Upper lobe of left lung (tissue), 6 donors: ENCODE measurements around the gene TEAD2. TPM values are rescaled to one million over a fixed set of nuclear protein-coding genes. Genes with fewer than 3 reads are reported as not detected.

Experiments used
- ATAC-seq, 2 donors: fragments of 200-7000 bp; cut with Tn5 transposase; one replicate each; pipeline ENCODE4 v1.9.1; 2022; ENCODE audit warnings: mild to moderate bottlenecking in 2 of 2, moderate library complexity in 2 of 2; ENCODE audit not compliant: low FRiP score in 2 of 2
- DNase-seq, 2 donors: peaks; one replicate each; pipeline ENCODE4 v3.0.0-alpha.2; 2019 to 2020
- H3K27ac ChIP-seq, 4 donors: fragments of 200-600 bp; sonication (generic); one replicate each; pipeline ENCODE4 v1.5.1; 2016 to 2019
- H3K27me3 ChIP-seq, 4 donors: fragments of 200-600 bp; sonication (generic); one replicate each; pipeline ENCODE4 v1.5.1; 2017 to 2019
- H3K36me3 ChIP-seq, 4 donors: fragments of 200-600 bp; sonication (generic); one replicate each; pipeline ENCODE4 v1.5.1; 2016 to 2019
- H3K4me1 ChIP-seq, 4 donors: fragments of 200-600 bp; sonication (generic); one replicate each; pipeline ENCODE4 v1.5.1; 2018 to 2019
- H3K4me3 ChIP-seq, 4 donors: fragments of 200-600 bp; sonication (generic); one replicate each; pipeline ENCODE4 v1.5.1; 2017 to 2019; ENCODE audit warnings: mild to moderate bottlenecking in 2 of 4, moderate library complexity in 1 of 4
- H3K9me3 ChIP-seq, 4 donors: fragments of 200-600 bp; sonication (generic); one replicate each; pipeline ENCODE4 v1.5.1; 2018 to 2019
- CTCF ChIP-seq, 6 experiments: fragments of 450-650 bp in 4 of 6; fragments of 200-600 bp in 2 of 6; sonication (generic) in 2 of 6; IDR thresholded peaks; one replicate each; pipeline ENCODE4 v1.5.1; 2016 to 2019; ENCODE audit warnings: antibody characterized with exemption in 6 of 6
- EP300 ChIP-seq, 4 donors: sonication (generic); formaldehyde crosslinking; IDR thresholded peaks; one replicate each; pipeline ENCODE4 v1.5.1; 2017; ENCODE audit warnings: antibody characterized with exemption in 4 of 4, control low read depth in 2 of 4
- POLR2A ChIP-seq, 4 donors: fragments of 450-650 bp; IDR thresholded peaks; one replicate each; pipeline ENCODE4 v1.5.1; 2016 to 2017; ENCODE audit warnings: antibody characterized with exemption in 4 of 4, mild to moderate bottlenecking in 2 of 4
- POLR2AphosphoS5 ChIP-seq, 2 donors: sonication (generic); formaldehyde crosslinking; IDR thresholded peaks; one replicate each; pipeline ENCODE4 v1.5.1; 2017; ENCODE audit warnings: antibody characterized with exemption in 2 of 2
- whole genome bisulfite sequencing, 2 donors: methylation state at CpG; one replicate each; pipeline ENCODE4 v1.1.5; 2017 to 2018; 5-methylcytosine and 5-hydroxymethylcytosine counted together
- total RNA-seq, 6 donors: library from RNA; depleted of rRNA in 4 of 6; stranded (reverse); fragments of >200 nt in 4 of 6; gene quantifications; one replicate each; pipeline versions ENCODE4 v1.1.0 to v1.2.1, GENCODE V29; 2016 to 2021
- donor health status: DM: no; HTN: no; CAD: no; lungs with moderate emphysema.
- donor health status: DM: no; HTN: yes; CAD: no; lungs with severe emphysema.

Gene TEAD2
- total RNA-seq, 6 donors from 2014 or later = 13.6 to 38.0 (median 20.5) TPM

- peaks cover 0 to 22% (median 18%) of the 10 kb centered on the region in 4 donors for H3K36me3 ChIP-seq
- no peak overlapping the region for H3K27ac ChIP-seq
- H3K4me1 ChIP-seq = peaks cover 44 to 64% (median 50%) of the 10 kb centered on the region in 4 donors
- 84 to 89% methylated on average over 16 to 19 of the region's 19 CpGs for WGBS, 2 donors
- no peak overlapping the region for H3K4me3 ChIP-seq
- ATAC-seq = no peak
- no peaks in the 10 kb centered on the region for H3K9me3 ChIP-seq
- TF ChIP-seq POLR2AphosphoS5 (IDR thresholded peaks at IDR 0.05) = no peak
- TF ChIP-seq CTCF (IDR thresholded peaks at IDR 0.05) = no peak
- TF ChIP-seq EP300 (IDR thresholded peaks at IDR 0.05) = no peak
- no peak for TF ChIP-seq POLR2A (IDR thresholded peaks at IDR 0.05)
- no peak for DNase-seq
- no peaks in the 10 kb centered on the region for H3K27me3 ChIP-seq
Measured at GRCh38 chr19:49337267-49338022, 24.8 kb downstream of the TEAD2 start.

- H3K36me3 ChIP-seq = peaks cover 0 to 16% (median 11%) of the 10 kb centered on the region in 4 donors
- H3K27me3 ChIP-seq = no peaks in the 10 kb centered on the region
- peak overlapping the region in 2 of 4 donors; percentile 84 to 88 for H3K27ac ChIP-seq
- H3K4me1 ChIP-seq = peaks cover 44 to 64% (median 49%) of the 10 kb centered on the region in 4 donors
- WGBS, 2 donors = 87 to 90% methylated on average over 8 to 10 of the region's 10 CpGs
- no peaks in the 10 kb centered on the region for H3K9me3 ChIP-seq
- DNase-seq (no peak), ATAC-seq (no peak)
- TF ChIP-seq CTCF (IDR thresholded peaks at IDR 0.05) = no peak
- TF ChIP-seq POLR2AphosphoS5 (IDR thresholded peaks at IDR 0.05) = no peak
- no peak for TF ChIP-seq EP300 (IDR thresholded peaks at IDR 0.05)
- no peak for TF ChIP-seq POLR2A (IDR thresholded peaks at IDR 0.05)
- peak overlapping the region in 1 of 4 donors; percentile 54 for H3K4me3 ChIP-seq
Measured at GRCh38 chr19:49336482-49337266, 25.5 kb downstream of the TEAD2 start.

GRCh38 chr19:49335784-49336481 is 26.3 kb downstream of the TEAD2 start:
- TF ChIP-seq POLR2A (IDR thresholded peaks at IDR 0.05) = peak in 1 of 4 donors; percentile 51
- TF ChIP-seq POLR2AphosphoS5 (IDR thresholded peaks at IDR 0.05) = no peak
- H3K27ac ChIP-seq = peak overlapping the region; percentile 65 to 88 (median 76)
- H3K27me3 ChIP-seq = no peaks in the 10 kb centered on the region
- DNase-seq (no peak), ATAC-seq (no peak)
- 70 to 77% methylated on average over 10 to 14 of the region's 14 CpGs for WGBS, 2 donors
- H3K4me3 ChIP-seq = peak overlapping the region in 3 of 4 donors; percentile 38 to 54 (median 46)
- peaks cover 0 to 12% (median 5%) of the 10 kb centered on the region in 4 donors for H3K36me3 ChIP-seq
- peaks cover 41 to 59% (median 44%) of the 10 kb centered on the region in 4 donors for H3K4me1 ChIP-seq
- H3K9me3 ChIP-seq = no peaks in the 10 kb centered on the region

GRCh38 chr19:49335071-49335783 is 27.0 kb downstream of the TEAD2 start, which contains the start of gene CD37:
CD37 (plus strand) TSS chr19:49335406; CDS start chr19:49335541, 135 bp downstream.
- H3K27me3 ChIP-seq = no peaks in the 10 kb centered on the region
- WGBS, 2 donors = 60 to 65% methylated on average over 13 of the region's 13 CpGs
- ATAC-seq (no peak), DNase-seq (peak in 1 of 2 donors; percentile 55)
- H3K27ac ChIP-seq = peak within 1 kb of the TSS; percentile 65 to 88 (median 76)
- TF ChIP-seq POLR2A (IDR thresholded peaks at IDR 0.05) (peak in 1 of 4 donors; percentile 26), POLR2AphosphoS5 (IDR thresholded peaks at IDR 0.05) (peak in 1 of 2 donors; percentile 5), EP300 (IDR thresholded peaks at IDR 0.05) (no peak)
- H3K9me3 ChIP-seq = no peaks in the 10 kb centered on the region
- peaks cover 0 to 13% (median 10%) of the 10 kb centered on the region in 4 donors for H3K36me3 ChIP-seq
- H3K4me1 ChIP-seq = peaks cover 34 to 52% (median 37%) of the 10 kb centered on the region in 4 donors
- H3K4me3 ChIP-seq = peak within 1 kb of the TSS in 3 of 4 donors; percentile 38 to 54 (median 46)

GRCh38 chr19:49333811-49334288 is 28.4 kb downstream of the TEAD2 start:
- TF ChIP-seq CTCF (IDR thresholded peaks at IDR 0.05) (no peak), EP300 (IDR thresholded peaks at IDR 0.05) (no peak), POLR2A (IDR thresholded peaks at IDR 0.05) (no peak), POLR2AphosphoS5 (IDR thresholded peaks at IDR 0.05) (no peak)
- H3K36me3 ChIP-seq = peaks cover 0 to 15% (median 10%) of the 10 kb centered on the region in 4 donors
- no peaks in the 10 kb centered on the region for H3K9me3 ChIP-seq
- ATAC-seq (peak in 1 of 2 donors; percentile 16), DNase-seq (peak; percentile 65 to 79)
- 43 to 80% methylated on average over 1 to 6 of the region's 8 CpGs for WGBS, 2 donors
- peaks cover 22 to 40% (median 25%) of the 10 kb centered on the region in 4 donors for H3K4me1 ChIP-seq
- H3K4me3 ChIP-seq = peak overlapping the region in 1 of 4 donors; percentile 14
- H3K27ac ChIP-seq = peak overlapping the region in 3 of 4 donors; percentile 49 to 88 (median 52)
- H3K27me3 ChIP-seq = no peaks in the 10 kb centered on the region
